ENCODE measurements around the gene LYZL6. TPM values are rescaled to one million over a fixed set of nuclear protein-coding genes. Genes with fewer than 3 reads are reported as not detected.

LYZL6 gene
- total RNA-seq, 1 experiment from 2014 or later, result not detected

DNA sequence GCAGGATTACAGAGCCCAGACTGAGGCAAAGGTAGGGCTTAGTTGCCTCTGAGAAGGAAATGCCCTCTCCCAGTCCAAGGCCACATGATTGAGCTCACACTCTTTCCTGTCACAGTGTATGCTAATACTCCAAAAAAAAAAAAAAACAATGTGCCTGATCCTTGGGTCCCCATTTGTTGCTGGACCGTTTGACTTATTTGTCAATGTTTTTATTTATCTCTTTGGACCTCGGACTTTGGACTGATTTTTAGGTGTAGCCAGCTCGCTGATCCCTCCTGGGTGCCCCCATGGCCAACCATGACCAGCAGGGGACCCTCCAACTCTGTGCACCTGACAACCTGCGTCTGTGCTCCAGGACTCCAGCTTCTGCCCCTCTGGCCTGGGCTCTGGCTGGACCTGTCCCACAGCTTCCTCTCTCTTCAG, 38.4 kb upstream of the LYZL6 start (continued):
- TF ChIP-seq ZNF281 (CRISPR knock-in tag; IDR thresholded peaks at IDR 0.05), result no peak
- TF ChIP-seq, protein P1, sequence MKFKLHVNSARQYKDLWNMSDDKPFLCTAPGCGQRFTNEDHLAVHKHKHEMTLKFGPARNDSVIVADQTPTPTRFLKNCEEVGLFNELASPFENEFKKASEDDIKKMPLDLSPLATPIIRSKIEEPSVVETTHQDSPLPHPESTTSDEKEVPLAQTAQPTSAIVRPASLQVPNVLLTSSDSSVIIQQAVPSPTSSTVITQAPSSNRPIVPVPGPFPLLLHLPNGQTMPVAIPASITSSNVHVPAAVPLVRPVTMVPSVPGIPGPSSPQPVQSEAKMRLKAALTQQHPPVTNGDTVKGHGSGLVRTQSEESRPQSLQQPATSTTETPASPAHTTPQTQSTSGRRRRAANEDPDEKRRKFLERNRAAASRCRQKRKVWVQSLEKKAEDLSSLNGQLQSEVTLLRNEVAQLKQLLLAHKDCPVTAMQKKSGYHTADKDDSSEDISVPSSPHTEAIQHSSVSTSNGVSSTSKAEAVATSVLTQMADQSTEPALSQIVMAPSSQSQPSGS (CRISPR knock-in tag; IDR thresholded peaks at IDR 0.05; ENCODE audit: borderline replicate concordance, low read depth), result no peak
- no peak for TF ChIP-seq ARID4B (CRISPR knock-in tag; IDR thresholded peaks at IDR 0.05; ENCODE audit: borderline replicate concordance)
- TF ChIP-seq AFF4 (CRISPR knock-in tag; IDR thresholded peaks at IDR 0.05; ENCODE audit: borderline replicate concordance), result no peak
- TF ChIP-seq, protein P2, sequence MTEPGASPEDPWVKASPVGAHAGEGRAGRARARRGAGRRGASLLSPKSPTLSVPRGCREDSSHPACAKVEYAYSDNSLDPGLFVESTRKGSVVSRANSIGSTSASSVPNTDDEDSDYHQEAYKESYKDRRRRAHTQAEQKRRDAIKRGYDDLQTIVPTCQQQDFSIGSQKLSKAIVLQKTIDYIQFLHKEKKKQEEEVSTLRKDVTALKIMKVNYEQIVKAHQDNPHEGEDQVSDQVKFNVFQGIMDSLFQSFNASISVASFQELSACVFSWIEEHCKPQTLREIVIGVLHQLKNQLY (CRISPR knock-in tag; IDR thresholded peaks at IDR 0.05), result no peak
- TF ChIP-seq ZMAT4 (CRISPR knock-in tag; IDR thresholded peaks at IDR 0.05), result no peak
- no peak for TF ChIP-seq HMGA2 (CRISPR knock-in tag; IDR thresholded peaks at IDR 0.05)

- no peaks in the 10 kb centered on the region for H3K4me1 Mint-ChIP-seq
- DNase-seq (ENCODE audit: low spot score), result no peak
- CTCF ChIA-PET, result interaction anchor here (0.6 to 8.5 kb wide), 11 partner anchors 12 to 504 kb away, joined by 3 to 159 read pairs (median 4); no protein-coding TSS in a partner anchor
- no peaks in the 10 kb centered on the region; the same call in 1 of the 2 replicates for H3K27me3 Mint-ChIP-seq (ENCODE audit: low read depth)
- no peak within 1 kb of the TSS for H3K27ac Mint-ChIP-seq
- ATAC-seq, result no peak
- POLR2A ChIA-PET, result no interaction called here
- no peaks in the 10 kb centered on the region for H3K36me3 Mint-ChIP-seq
- H3K4me3 Mint-ChIP-seq, result no peak within 1 kb of the TSS
- no peaks in the 10 kb centered on the region for H3K9me3 Mint-ChIP-seq
- no peak for TF ChIP-seq SMAD3 (CRISPR knock-in tag; IDR thresholded peaks at IDR 0.05; ENCODE audit: borderline replicate concordance)
- no peak for TF ChIP-seq RORB (CRISPR knock-in tag; IDR thresholded peaks at IDR 0.05)
- TF ChIP-seq, protein P3, sequence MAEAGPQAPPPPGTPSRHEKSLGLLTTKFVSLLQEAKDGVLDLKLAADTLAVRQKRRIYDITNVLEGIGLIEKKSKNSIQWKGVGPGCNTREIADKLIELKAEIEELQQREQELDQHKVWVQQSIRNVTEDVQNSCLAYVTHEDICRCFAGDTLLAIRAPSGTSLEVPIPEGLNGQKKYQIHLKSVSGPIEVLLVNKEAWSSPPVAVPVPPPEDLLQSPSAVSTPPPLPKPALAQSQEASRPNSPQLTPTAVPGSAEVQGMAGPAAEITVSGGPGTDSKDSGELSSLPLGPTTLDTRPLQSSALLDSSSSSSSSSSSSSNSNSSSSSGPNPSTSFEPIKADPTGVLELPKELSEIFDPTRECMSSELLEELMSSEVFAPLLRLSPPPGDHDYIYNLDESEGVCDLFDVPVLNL (CRISPR knock-in tag; IDR thresholded peaks at IDR 0.05; ENCODE audit: borderline replicate concordance, low read depth), result no peak
- TF ChIP-seq ZNF416 (CRISPR knock-in tag; IDR thresholded peaks at IDR 0.05), result no peak
- no peak for TF ChIP-seq SP1 (CRISPR knock-in tag; conservative IDR thresholded peaks at IDR 0.05)
- TF ChIP-seq OVOL2 (CRISPR knock-in tag; IDR thresholded peaks at IDR 0.05; ENCODE audit: borderline replicate concordance), result no peak
- no peak for TF ChIP-seq ZNF138 (CRISPR knock-in tag; conservative IDR thresholded peaks at IDR 0.05)
- TF ChIP-seq ETV6 (CRISPR knock-in tag; IDR thresholded peaks at IDR 0.05), result no peak
Measured at GRCh38 chr17:35981246-35981645, 37.7 kb upstream of the LYZL6 start, which contains the start of gene CCL16. Gene CCL16 (minus strand): TSS chr17:35981497. CDS start chr17:35981420, 77 bp downstream.
